Sigmoid colon (tissue), 4 donors: ENCODE measurements around the gene MRPL23.

Experiments
- EP300 ChIP-seq, 4 donors: sonication (generic); formaldehyde crosslinking; IDR thresholded peaks; one replicate each; pipeline ENCODE4 v1.6.1; 2017; ENCODE audit warnings: antibody characterized with exemption in 4 of 4
- POLR2A ChIP-seq, 2 donors: fragments of 450-650 bp; IDR thresholded peaks; one replicate each; pipeline ENCODE4 v1.6.1; 2016; ENCODE audit warnings: antibody characterized with exemption in 2 of 2, mild to moderate bottlenecking in 2 of 2, moderate library complexity in 2 of 2
- POLR2AphosphoS5 ChIP-seq, 4 donors: sonication (generic); formaldehyde crosslinking; IDR thresholded peaks; one replicate each; pipeline ENCODE4 v1.6.1; 2017; ENCODE audit warnings: antibody characterized with exemption in 4 of 4
- TF ChIP-seq, protein P1 (sequence below), 4 experiments: fragments of 450-650 bp in 3 of 4; fragments of 200-600 bp in 1 of 4; IDR thresholded peaks; one replicate each; pipeline ENCODE4 v1.5.1; 2016 to 2019; ENCODE audit warnings: antibody characterized with exemption in 4 of 4, mild to moderate bottlenecking in 3 of 4, moderate library complexity in 2 of 4

- TF ChIP-seq POLR2A (IDR thresholded peaks at IDR 0.05), result no peak
- TF ChIP-seq, protein P1, sequence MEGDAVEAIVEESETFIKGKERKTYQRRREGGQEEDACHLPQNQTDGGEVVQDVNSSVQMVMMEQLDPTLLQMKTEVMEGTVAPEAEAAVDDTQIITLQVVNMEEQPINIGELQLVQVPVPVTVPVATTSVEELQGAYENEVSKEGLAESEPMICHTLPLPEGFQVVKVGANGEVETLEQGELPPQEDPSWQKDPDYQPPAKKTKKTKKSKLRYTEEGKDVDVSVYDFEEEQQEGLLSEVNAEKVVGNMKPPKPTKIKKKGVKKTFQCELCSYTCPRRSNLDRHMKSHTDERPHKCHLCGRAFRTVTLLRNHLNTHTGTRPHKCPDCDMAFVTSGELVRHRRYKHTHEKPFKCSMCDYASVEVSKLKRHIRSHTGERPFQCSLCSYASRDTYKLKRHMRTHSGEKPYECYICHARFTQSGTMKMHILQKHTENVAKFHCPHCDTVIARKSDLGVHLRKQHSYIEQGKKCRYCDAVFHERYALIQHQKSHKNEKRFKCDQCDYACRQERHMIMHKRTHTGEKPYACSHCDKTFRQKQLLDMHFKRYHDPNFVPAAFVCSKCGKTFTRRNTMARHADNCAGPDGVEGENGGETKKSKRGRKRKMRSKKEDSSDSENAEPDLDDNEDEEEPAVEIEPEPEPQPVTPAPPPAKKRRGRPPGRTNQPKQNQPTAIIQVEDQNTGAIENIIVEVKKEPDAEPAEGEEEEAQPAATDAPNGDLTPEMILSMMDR (IDR thresholded peaks at IDR 0.05), result no peak
- no peak for TF ChIP-seq POLR2AphosphoS5 (IDR thresholded peaks at IDR 0.05)
- TF ChIP-seq EP300 (IDR thresholded peaks at IDR 0.05), result no peak
Measured at GRCh38 chr11:1964955-1965354, 17.8 kb downstream of the MRPL23 start.
